Measurements from ENCODE around the gene TMEM178B. TPM values are rescaled to one million over a fixed set of nuclear protein-coding genes. Genes with fewer than 3 reads are reported as not detected.

The TMEM178B gene
- polyA plus RNA-seq, 1 of the 3 experiments (the other 2 are of a cell fraction) = 0.20 TPM

DNA sequence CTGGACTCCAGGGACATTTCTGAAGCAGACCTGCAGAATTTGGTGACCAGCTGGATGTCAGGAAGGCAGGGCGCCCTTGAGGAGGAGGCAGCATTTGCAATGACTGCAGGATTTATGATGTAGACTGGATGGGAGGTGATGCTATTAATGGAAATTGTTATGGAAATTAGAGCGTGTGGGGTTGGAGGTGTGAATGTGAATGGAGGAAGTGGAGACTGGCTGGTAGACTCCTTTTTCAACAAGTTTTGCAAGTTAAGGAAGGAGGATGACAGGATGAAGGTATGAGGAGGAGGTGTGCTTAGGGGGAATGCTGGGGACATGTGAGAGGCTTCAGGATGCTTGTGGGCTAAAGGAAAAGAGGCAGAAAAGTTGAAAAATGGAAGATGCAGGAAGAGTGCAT is 137.0 kb downstream of the TMEM178B start:
- Histone ChIP-seq H3K4me2 (no peak overlapping the region), H3K4me1 (ENCODE audit: control insufficient read depth in 1 of 2, insufficient read depth in 2 of 2, low read depth in 1 of 2, low read length in 1 of 2) (peaks cover 0 to 16% of the 10 kb centered on the region in 2 experiments; a peak in 1 of 4 replicates), H3K27me3 (ENCODE audit: insufficient read depth) (no peaks in the 10 kb centered on the region), H3K9ac (no peak overlapping the region), H3K9me2 (no peaks in the 10 kb centered on the region), H4K20me1 (ENCODE audit: insufficient read depth) (no peaks in the 10 kb centered on the region), H2AFZ (ENCODE audit: low read depth) (no peak overlapping the region), H3K27ac (ENCODE audit: low read depth in 2 of 2, low read length in 1 of 2) (no peak overlapping the region), H3K79me2 (ENCODE audit: insufficient read depth) (no peaks in the 10 kb centered on the region), H3K4me3 (ENCODE audit: low read depth in 2 of 2, low read length in 1 of 2) (no peak overlapping the region), H3K36me3 (replicated peaks in 1 of 2; ENCODE audit: control insufficient read depth in 1 of 2, insufficient read depth in 2 of 2, low read length in 1 of 2) (no peaks in the 10 kb centered on the region), H3K9me3 (no peaks in the 10 kb centered on the region), H3F3A (replicated peaks; ENCODE audit: insufficient read depth) (no peaks in the 10 kb centered on the region)
- ChIA-PET POLR2A (no interaction called here), CTCF (no interaction called here)
- TF ChIP-seq TAF1 (IDR thresholded peaks at IDR 0.05; ENCODE audit: borderline replicate concordance, low read depth, low read length) (no peak), GABPA (IDR thresholded peaks at IDR 0.05; ENCODE audit: low read depth) (no peak), RCOR1 (IDR thresholded peaks at IDR 0.05; ENCODE audit: low read length) (no peak)
- TF ChIP-seq, protein P1, sequence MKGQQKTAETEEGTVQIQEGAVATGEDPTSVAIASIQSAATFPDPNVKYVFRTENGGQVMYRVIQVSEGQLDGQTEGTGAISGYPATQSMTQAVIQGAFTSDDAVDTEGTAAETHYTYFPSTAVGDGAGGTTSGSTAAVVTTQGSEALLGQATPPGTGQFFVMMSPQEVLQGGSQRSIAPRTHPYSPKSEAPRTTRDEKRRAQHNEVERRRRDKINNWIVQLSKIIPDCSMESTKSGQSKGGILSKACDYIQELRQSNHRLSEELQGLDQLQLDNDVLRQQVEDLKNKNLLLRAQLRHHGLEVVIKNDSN (IDR thresholded peaks at IDR 0.05; ENCODE audit: borderline replicate concordance, low read depth) = no peak
- 73% methylated on average over 2 of the region's 2 CpGs for WGBS (ENCODE audit: low lambda C conversion rate)
- no peak for DNase-seq

GRCh38 chr7:141213226-141213625 is 139.4 kb downstream of the TMEM178B start:
- Histone ChIP-seq H3K4me1 (ENCODE audit: control insufficient read depth in 1 of 2, insufficient read depth in 2 of 2, low read depth in 1 of 2, low read length in 1 of 2) (peaks cover 0 to 35% of the 10 kb centered on the region in 2 experiments; a peak in 1 of 4 replicates), H3K4me3 (ENCODE audit: low read depth in 2 of 2, low read length in 1 of 2) (no peak overlapping the region), H3F3A (replicated peaks; ENCODE audit: insufficient read depth) (no peaks in the 10 kb centered on the region), H2AFZ (ENCODE audit: low read depth) (no peak overlapping the region), H3K9me2 (no peaks in the 10 kb centered on the region), H3K36me3 (replicated peaks in 1 of 2; ENCODE audit: control insufficient read depth in 1 of 2, insufficient read depth in 2 of 2, low read length in 1 of 2) (no peaks in the 10 kb centered on the region), H3K9me3 (no peaks in the 10 kb centered on the region), H3K27ac (ENCODE audit: low read depth in 2 of 2, low read length in 1 of 2) (no peak overlapping the region), H3K27me3 (ENCODE audit: insufficient read depth) (no peaks in the 10 kb centered on the region), H3K79me2 (ENCODE audit: insufficient read depth) (no peaks in the 10 kb centered on the region), H3K9ac (no peak overlapping the region), H3K4me2 (no peak overlapping the region), H4K20me1 (ENCODE audit: insufficient read depth) (no peaks in the 10 kb centered on the region)
- no peak for DNase-seq
- ChIA-PET CTCF (interaction anchor here (0.9 to 1.9 kb wide), 3 partner anchors 15 to 560 kb away, joined by 3 to 5 read pairs (median 4); no protein-coding TSS in a partner anchor), POLR2A (no interaction called here)
- TF ChIP-seq, protein P2, sequence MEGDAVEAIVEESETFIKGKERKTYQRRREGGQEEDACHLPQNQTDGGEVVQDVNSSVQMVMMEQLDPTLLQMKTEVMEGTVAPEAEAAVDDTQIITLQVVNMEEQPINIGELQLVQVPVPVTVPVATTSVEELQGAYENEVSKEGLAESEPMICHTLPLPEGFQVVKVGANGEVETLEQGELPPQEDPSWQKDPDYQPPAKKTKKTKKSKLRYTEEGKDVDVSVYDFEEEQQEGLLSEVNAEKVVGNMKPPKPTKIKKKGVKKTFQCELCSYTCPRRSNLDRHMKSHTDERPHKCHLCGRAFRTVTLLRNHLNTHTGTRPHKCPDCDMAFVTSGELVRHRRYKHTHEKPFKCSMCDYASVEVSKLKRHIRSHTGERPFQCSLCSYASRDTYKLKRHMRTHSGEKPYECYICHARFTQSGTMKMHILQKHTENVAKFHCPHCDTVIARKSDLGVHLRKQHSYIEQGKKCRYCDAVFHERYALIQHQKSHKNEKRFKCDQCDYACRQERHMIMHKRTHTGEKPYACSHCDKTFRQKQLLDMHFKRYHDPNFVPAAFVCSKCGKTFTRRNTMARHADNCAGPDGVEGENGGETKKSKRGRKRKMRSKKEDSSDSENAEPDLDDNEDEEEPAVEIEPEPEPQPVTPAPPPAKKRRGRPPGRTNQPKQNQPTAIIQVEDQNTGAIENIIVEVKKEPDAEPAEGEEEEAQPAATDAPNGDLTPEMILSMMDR (IDR thresholded peaks at IDR 0.05) = no peak
- TF ChIP-seq YY1 (IDR thresholded peaks at IDR 0.05; ENCODE audit: low read depth) (no peak), NRF1 (IDR thresholded peaks at IDR 0.05; ENCODE audit: low read depth, low read length) (no peak), CHD2 (IDR thresholded peaks at IDR 0.05; ENCODE audit: low read length, partially characterized antibody) (no peak), RCOR1 (IDR thresholded peaks at IDR 0.05; ENCODE audit: low read length) (no peak), RAD21 (IDR thresholded peaks at IDR 0.05; ENCODE audit: low read length) (no peak), SIN3A (IDR thresholded peaks at IDR 0.05; ENCODE audit: borderline replicate concordance, low read depth, low read length) (no peak), FOSL2 (IDR thresholded peaks at IDR 0.05; ENCODE audit: borderline replicate concordance, low read depth) (no peak), SMC3 (IDR thresholded peaks at IDR 0.05; ENCODE audit: low read depth, low read length) (no peak), NFIC (IDR thresholded peaks at IDR 0.05; ENCODE audit: borderline replicate concordance) (no peak), TAF1 (IDR thresholded peaks at IDR 0.05; ENCODE audit: borderline replicate concordance, low read depth, low read length) (no peak)
- WGBS (ENCODE audit: low lambda C conversion rate) = 13% methylated on average over 2 of the region's 2 CpGs

Measured in SK-N-SH (cell line).